HG03108 (cell line): ENCODE data around the gene ZSWIM8.
"Not testable (repeated sequence)": the region's sequence is repeated elsewhere in the genome, so short reads cannot be mapped to it uniquely, and the experiment has no call there.

Experiments used
- ATAC-seq: cut with Tn5 transposase; IDR thresholded peaks from one replicate; pipeline ENCODE4 v1.9.1; 2021; ENCODE audit warnings: moderate library complexity; ENCODE audit not compliant: unreplicated experiment

ZSWIM8 gene

GRCh38 chr10:73795491-73795890 lies 10.1 kb downstream of the ZSWIM8 start:
- not testable (repeated sequence) for ATAC-seq

- ATAC-seq: not testable (repeated sequence)
Measured at GRCh38 chr10:73796035-73796434, 10.6 kb downstream of the ZSWIM8 start.

- ATAC-seq: no peak
Measured at GRCh38 chr10:73796766-73797165, 11.4 kb downstream of the ZSWIM8 start.

DNA sequence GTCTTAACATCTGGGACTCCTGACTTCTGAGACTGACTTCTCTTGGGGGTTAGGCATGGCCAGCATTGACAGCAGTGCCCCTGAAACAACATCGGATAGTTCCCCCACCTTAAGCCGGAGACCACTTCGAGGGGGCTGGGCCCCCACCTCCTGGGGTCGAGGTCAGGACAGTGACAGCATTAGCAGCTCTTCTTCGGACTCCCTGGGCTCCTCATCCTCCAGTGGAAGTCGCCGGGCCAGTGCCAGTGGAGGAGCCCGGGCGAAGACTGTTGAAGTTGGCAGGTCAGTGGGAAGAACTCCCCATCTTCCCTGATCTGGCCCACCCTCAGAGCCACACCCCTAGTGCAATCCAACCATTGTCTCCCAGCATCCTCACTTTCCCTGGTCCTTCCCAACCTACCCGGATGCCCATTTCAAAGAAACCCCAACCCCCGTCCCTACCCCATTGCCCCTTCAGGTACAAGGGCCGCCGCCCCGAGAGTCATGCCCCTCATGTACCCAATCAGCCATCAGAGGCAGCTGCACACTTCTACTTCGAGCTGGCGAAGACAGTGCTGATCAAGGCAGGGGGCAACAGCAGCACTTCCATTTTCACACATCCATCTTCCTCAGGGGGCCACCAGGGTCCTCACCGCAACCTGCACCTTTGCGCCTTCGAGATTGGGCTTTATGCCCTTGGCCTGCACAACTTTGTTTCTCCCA lies 12.1 kb downstream of the ZSWIM8 start:
- ATAC-seq: no peak

DNA sequence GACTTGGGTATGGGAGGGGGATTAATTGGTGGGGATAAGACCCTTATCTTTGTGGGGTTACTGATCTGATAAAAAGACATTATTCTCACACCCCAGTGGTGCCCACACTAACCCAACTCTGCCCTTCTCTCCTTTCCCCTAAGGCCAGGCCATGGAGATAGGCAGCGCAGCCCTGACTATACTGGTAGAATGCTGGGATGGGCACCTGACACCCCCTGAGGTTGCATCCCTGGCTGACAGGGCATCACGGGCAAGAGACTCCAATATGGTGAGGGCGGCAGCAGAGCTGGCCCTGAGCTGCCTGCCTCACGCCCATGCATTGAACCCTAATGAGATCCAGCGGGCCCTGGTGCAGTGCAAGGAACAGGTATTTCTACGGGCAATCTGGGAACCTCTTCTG lies 12.7 kb downstream of the ZSWIM8 start:
- ATAC-seq: no peak

DNA sequence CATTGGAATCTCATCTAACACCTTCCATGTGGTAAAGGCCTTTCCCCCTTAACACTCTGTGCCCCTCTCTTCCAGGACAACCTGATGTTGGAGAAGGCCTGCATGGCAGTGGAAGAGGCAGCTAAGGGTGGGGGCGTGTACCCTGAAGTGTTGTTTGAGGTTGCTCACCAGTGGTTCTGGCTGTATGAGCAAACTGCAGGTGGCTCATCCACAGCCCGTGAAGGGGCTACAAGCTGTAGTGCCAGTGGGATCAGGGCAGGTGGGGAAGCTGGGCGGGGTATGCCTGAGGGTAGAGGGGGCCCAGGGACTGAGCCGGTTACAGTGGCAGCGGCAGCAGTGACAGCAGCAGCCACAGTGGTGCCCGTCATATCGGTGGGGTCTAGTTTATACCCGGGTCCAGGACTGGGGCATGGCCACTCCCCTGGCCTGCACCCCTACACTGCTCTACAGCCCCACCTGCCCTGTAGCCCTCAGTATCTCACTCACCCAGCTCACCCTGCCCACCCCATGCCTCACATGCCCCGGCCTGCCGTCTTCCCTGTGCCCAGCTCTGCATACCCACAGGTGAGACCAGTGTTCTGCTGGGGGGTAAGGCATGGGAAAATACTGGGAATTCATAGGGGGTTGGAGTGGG lies 13.6 kb downstream of the ZSWIM8 start:
- ATAC-seq: no peak

GRCh38 chr10:73799899-73800559 lies 14.6 kb downstream of the ZSWIM8 start:
- ATAC-seq: no peak

DNA sequence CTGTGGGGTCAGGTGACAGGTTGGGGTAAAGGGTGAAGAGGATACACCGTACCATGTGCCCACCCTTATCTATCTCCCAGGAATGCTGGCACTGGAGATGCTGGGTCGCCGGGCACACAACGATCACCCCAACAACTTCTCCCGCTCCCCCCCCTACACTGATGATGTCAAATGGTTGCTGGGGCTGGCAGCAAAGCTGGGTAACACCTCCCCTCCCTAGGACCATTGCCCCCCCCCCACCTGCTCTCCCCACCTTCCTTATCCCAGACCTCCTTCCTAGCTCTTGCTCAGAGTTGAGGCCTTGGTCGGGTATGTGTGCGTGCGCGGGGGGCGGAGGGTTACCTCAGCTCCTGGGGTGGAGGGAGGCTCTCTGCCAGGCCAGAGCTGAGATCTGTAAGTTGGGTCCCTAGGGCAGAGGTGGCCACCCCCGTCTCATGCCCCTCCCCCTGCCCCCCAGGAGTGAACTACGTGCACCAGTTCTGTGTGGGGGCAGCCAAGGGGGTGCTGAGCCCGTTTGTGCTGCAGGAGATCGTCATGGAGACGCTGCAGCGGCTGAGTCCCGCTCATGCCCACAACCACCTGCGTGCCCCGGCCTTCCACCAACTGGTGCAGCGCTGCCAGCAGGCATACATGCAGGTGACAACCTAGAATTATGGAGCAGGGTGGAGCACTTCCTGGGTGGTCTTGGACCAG lies 15.3 kb downstream of the ZSWIM8 start:
- ATAC-seq: no peak

DNA sequence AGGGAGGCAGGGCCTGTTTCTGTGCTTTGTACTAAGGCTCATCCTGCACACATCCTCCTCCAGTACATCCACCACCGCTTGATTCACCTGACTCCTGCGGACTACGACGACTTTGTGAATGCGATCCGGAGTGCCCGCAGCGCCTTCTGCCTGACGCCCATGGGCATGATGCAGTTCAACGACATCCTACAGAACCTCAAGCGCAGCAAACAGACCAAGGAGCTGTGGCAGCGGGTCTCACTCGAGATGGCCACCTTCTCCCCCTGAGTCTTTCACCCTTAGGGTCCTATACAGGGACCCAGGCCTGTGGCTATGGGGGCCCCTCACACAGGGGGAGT lies 15.8 kb downstream of the ZSWIM8 start:
- no peak for ATAC-seq

GRCh38 chr10:73802276-73802991 lies 17.0 kb downstream of the ZSWIM8 start:
- no peak for ATAC-seq

GRCh38 chr10:73803680-73804286 lies 18.4 kb downstream of the ZSWIM8 start:
- peak; percentile 73 for ATAC-seq

DNA sequence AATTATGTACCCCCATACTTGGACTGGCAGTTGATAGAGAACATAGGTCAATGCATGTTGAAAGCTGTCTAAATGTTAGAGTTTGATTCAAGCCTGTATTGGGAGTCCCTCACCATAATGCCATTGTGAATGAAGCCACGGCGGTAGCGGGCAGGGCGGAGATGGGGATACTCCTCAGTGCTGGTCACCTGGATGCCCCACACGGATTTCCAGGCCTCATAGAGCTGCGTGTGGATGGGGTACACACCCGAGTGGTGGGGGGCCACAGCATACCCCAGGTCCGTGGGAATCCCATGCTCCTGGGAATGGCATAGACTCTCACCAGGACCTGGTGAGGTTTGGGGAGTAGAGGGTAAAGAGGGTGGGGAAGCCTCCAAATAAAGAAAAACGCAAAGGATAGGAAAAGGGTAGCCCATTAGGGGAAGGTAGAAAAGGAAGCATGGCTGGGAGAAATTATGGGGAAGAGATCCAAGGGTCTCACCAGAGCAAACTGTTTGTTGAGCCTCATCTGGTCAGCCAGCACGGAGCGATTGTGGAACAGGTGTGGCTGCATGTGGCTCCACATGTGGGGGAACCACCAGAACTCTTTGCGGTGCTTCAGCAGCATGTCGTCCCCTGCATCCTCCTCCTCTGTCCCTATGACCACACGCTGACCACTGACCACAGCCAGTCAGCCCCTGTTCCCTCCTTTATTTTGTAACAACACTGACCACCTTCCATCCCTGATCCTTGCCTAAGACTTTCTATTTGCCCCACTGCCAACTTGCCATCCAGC lies 21.0 kb downstream of the ZSWIM8 start:
- no peak for ATAC-seq

DNA sequence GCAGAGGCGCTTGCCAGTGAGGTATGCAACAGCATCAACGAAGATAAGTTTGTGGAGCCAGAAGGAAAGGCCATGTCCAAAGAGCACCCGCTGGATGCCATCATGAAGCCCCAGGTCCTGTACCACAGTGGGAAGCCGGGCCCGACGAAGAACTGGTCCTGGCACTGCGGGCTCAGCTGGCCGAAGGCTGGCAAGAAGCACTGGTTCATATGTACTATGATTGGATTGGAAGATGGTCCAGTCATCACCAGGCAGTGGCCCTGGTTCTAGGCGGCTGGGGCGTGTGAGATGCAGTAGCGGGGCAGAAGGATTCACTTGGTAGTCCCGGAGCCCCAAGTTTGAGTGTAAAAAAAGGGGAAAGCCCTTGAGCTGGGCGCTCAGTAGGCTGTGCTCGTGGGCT lies 22.1 kb downstream of the ZSWIM8 start:
- ATAC-seq: no peak

- ATAC-seq: no peak
Measured at GRCh38 chr10:73808021-73808815, 22.8 kb downstream of the ZSWIM8 start.

DNA sequence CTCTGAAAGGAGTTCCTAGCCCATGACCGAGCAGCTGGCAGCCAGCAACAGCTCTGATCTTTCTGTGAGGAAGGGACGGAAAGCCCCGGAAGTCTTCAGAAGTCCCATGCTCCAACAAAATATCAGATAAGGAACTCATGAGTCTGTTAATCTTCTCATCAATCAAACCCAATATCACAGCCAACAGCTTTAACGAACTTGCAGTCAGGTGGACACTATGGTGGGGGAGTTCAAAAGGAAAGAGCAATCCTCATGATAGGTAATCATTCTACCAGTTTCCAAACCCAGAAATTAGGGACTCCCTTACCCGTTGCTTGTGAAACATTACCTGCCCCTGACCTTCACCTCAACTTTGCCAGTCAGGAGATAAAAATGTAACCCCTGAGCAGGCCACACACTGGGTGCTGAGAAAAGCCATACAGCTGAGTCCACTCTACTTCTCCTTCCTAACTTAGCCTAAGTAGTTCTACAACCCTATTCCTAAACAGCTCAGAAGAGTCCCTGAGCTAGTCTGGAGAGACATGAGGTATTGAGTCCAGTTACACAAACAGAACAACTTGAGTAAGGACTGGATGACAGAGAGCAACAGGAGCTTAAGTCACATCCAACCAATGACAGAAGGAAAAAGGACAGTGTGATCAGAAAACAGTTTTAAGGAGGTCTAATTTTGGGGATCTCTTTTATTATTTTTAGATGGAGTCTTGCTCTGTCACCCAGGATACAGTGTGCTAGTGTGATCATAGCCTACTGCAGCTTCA lies 23.8 kb downstream of the ZSWIM8 start:
- no peak for ATAC-seq

DNA sequence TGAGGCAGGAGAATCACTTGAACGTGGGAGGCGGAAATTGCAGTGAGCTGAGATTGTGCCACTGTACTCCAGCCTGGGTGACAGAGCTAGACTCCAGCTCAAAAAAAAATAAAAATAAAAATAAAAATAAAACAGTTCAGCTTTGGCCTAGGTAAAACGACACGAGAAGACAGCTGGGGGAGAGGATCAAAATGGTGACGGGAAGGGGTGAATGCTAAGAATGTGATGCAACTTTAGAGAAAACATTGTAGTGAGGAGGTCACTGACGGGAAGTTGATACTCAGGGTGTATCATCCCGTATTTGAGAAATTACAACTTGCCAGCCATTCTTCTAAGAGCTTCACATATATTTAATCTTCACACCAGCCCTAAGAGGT lies 24.9 kb downstream of the ZSWIM8 start:
- ATAC-seq: no peak

GRCh38 chr10:73810735-73811465 lies 25.5 kb downstream of the ZSWIM8 start:
- peak; percentile 26 for ATAC-seq

DNA sequence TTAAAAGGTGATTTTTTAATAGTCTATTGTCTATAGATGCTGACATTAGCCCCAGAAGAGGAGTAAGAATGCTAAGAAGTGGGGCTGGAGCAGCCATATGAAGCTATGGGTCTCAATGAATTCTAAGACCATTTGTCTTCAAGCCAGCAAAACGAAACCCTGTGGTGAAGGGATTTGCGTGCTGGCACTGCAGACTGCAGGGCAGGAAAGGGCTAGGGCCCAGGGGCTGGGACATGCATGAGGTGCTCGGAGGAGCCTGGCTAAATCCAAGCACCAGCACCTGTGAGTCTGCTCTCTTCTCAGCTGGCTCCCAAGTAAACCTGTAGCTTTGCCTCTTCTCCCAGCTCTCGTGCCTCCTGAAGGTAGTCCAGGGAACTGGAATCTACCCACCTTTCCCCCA lies 27.3 kb downstream of the ZSWIM8 start:
- no peak for ATAC-seq
